GM11168 (cell line): ENCODE results near the gene RAB33A.
"Not testable (repeated sequence)": the region's sequence is repeated elsewhere in the genome, so short reads cannot be mapped to it uniquely, and the experiment has no call there.

Experiments
- in situ Hi-C: fragments of 300-500 bp; cut with MboI; formaldehyde crosslinking; loops from one replicate; pipeline ENCODE4 v1.12.0; 2022; ENCODE audit warnings: low sequenced_read_pairs; ENCODE audit not compliant: unreplicated experiment

The RAB33A gene

DNA sequence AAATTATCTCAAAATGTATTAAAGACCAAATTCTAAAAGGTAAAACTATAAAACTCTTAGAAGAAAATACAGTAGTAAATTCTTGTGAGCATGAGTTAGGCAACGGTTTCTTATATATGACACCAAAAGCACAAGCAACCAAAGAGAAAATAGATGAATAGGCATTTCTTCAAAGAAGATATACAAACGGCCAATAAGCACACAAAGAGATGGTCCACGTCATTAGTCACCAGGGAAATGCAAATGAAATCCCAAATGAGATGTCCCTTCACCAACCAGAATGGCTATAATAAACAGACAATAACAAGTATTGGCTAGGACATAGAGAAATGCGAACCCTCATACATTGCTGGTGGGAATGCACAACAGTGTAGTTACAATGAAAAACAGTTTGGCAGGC lies 44.6 kb downstream of the RAB33A start:
- in situ Hi-C loops, result no loop called here

DNA sequence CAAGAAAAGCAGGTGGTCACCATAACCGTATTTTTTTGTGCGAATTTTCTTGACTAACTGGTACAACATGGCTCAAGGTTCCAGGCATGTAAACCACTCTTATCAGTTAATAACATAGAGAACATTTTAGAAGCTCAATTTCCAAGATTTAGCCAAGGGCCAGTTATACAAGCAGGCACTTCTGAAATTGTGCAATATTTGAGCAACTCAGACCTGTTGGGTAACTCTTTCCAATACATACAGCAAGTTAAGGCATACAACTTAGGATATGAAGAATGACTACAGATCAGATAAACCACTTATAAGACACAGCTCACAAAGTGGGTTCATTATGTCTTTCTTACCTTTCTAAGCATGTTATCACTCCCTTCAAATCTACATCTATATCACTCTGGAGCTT lies 53.0 kb downstream of the RAB33A start:
- in situ Hi-C loops, result no loop called here

DNA sequence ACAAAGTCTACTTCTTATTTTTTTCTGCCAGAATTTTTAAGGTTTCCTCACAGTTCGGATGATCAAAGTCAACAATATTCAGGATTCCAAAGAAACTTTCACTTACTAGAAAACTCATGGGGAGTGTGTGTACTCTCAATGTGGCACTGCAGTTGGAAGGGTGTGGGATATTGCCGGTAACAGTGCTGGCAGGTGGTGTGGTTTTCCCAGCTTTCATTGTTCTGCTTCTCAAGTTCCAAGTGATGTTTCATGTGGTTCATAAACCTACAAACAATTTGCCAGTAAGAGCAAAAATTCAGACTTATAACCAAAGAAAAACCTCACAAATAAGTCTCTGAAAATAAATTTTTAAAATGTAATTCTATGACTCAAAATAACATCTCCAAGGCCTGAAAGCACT lies 57.1 kb downstream of the RAB33A start:
- in situ Hi-C loops, result no loop called here

DNA sequence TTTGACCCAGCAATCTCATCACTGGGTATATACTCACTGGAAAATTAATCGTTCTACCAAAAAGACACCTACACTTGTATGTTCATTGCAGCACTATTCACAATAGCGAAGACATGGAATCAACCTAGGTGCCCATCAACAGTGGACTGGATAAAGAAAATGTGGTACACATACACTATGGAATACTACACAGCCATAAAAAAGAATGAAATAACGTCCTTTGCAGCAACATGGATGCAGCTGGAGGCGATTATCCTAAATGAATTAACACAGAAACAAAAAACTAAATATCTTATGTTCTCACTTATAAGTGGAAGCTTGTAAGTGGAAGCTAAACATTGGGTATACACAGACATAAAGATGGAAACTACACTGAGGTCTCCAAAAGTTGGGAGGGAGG lies 59.4 kb downstream of the RAB33A start:
- in situ Hi-C loops, result not testable (repeated sequence)
